ENCODE measurements around the gene CERS3. TPM values are rescaled to one million over a fixed set of nuclear protein-coding genes. Genes with fewer than 3 reads are reported as not detected.

The CERS3 gene
- polyA plus RNA-seq, 1 of the 3 experiments (the other 2 are of a cell fraction) = not detected

- POLR2A ChIA-PET = no interaction called here
- H4K20me1 ChIP-seq (ENCODE audit: insufficient read depth) = no peaks in the 10 kb centered on the region
Measured at GRCh38 chr15:100553468-100553867, 24.7 kb upstream of the CERS3 start.

More at GRCh38 chr15:100553468-100553867, 24.7 kb upstream of the CERS3 start:
- TF ChIP-seq JUND (IDR thresholded peaks at IDR 0.05) (no peak), REST (IDR thresholded peaks at IDR 0.05; ENCODE audit: low read depth, low read length) (no peak), MXI1 (IDR thresholded peaks at IDR 0.05; ENCODE audit: low read depth, low read length) (no peak), RFX5 (IDR thresholded peaks at IDR 0.05; ENCODE audit: low read length) (no peak), RXRA (IDR thresholded peaks at IDR 0.05; ENCODE audit: borderline replicate concordance, low read depth) (no peak), USF2 (IDR thresholded peaks at IDR 0.05; ENCODE audit: borderline replicate concordance, low read depth, low read length) (no peak), IRF3 (IDR thresholded peaks at IDR 0.05; ENCODE audit: low read depth, low read length) (no peak)
- no peak overlapping the region for H3K4me3 ChIP-seq (ENCODE audit: low read depth in 2 of 2, low read length in 1 of 2)
- no peak overlapping the region for H3K27ac ChIP-seq (ENCODE audit: low read depth in 2 of 2, low read length in 1 of 2)
- no peaks in the 10 kb centered on the region for H3F3A ChIP-seq (replicated peaks; ENCODE audit: insufficient read depth)
- H3K9me3 ChIP-seq = no peaks in the 10 kb centered on the region
- 80% methylated on average over 16 of the region's 16 CpGs for WGBS (ENCODE audit: low lambda C conversion rate)
- H3K36me3 ChIP-seq (replicated peaks in 1 of 2; ENCODE audit: control insufficient read depth in 1 of 2, insufficient read depth in 2 of 2, low read length in 1 of 2) = no peaks in the 10 kb centered on the region
- no peaks in the 10 kb centered on the region for H3K4me1 ChIP-seq (ENCODE audit: control insufficient read depth in 1 of 2, insufficient read depth in 2 of 2, low read depth in 1 of 2, low read length in 1 of 2)
- no peaks in the 10 kb centered on the region for H3K79me2 ChIP-seq (ENCODE audit: insufficient read depth)
- H3K9ac ChIP-seq = no peak overlapping the region
- no peak overlapping the region for H2AFZ ChIP-seq (ENCODE audit: low read depth)
- no peak overlapping the region for H3K4me2 ChIP-seq
- H3K27me3 ChIP-seq (ENCODE audit: insufficient read depth) = no peaks in the 10 kb centered on the region
- H3K9me2 ChIP-seq = no peaks in the 10 kb centered on the region
- CTCF ChIA-PET = interaction anchor here (0.8 kb wide), 1 partner anchor 19 kb away, joined by 3 read pairs; no protein-coding TSS in a partner anchor
- no peak for DNase-seq
